Thoracic aorta (tissue), 2 donors: Measurements from ENCODE around the gene PBX3. TPM values are rescaled to one million over a fixed set of nuclear protein-coding genes. Genes with fewer than 3 reads are reported as not detected.

Source experiments
- ATAC-seq: fragments of 150-250 bp; one replicate; pipeline ENCODE4 v1.8.0; 2017; ENCODE audit warnings: low read depth; ENCODE audit not compliant: insufficient number of reproducible peaks, low FRiP score
- DNase-seq: peaks from one replicate; pipeline ENCODE4 v3.0.0-alpha.2; 2020; ENCODE audit warnings: low spot score
- H3K27ac ChIP-seq, 2 donors: fragments of 200-600 bp; sonication (generic); 1 replicate in 1 of 2; 2 replicates in 1 of 2; pipeline ENCODE4 v1.5.1; 2016; ENCODE audit warnings: mild to moderate bottlenecking in 2 of 2, moderate library complexity in 2 of 2
- H3K27me3 ChIP-seq: fragments of 200-600 bp; sonication (generic); replicated peaks from 2 replicates; pipeline ENCODE4 v1.6.0; 2016; ENCODE audit warnings: mild to moderate bottlenecking; ENCODE audit not compliant: insufficient read depth
- H3K36me3 ChIP-seq: fragments of 200-600 bp; sonication (generic); one replicate; pipeline ENCODE4 v1.5.1; 2016
- H3K4me1 ChIP-seq, 2 donors: fragments of 200-600 bp; sonication (generic); 1 replicate in 1 of 2; 2 replicates in 1 of 2; pipeline versions ENCODE4 v1.5.1 to v1.6.0; 2016; ENCODE audit warnings: low read depth in 2 of 2, mild to moderate bottlenecking in 1 of 2; ENCODE audit not compliant: control insufficient read depth in 1 of 2
- H3K4me3 ChIP-seq: fragments of 200-600 bp; sonication (generic); 2 replicates; pipeline ENCODE4 v1.5.1; 2016; ENCODE audit warnings: mild to moderate bottlenecking
- H3K9me3 ChIP-seq: fragments of 200-600 bp; sonication (generic); 2 replicates; pipeline ENCODE4 v1.5.1; 2016
- CTCF ChIP-seq: fragments of 200-600 bp; sonication (generic); IDR thresholded peaks from one replicate; pipeline ENCODE4 v1.5.1; 2019; ENCODE audit warnings: antibody characterized with exemption
- total RNA-seq, 2 donors: library from RNA; depleted of rRNA; stranded (reverse); fragments of >200 nt; gene quantifications; one replicate each; pipeline versions ENCODE4 v1.1.0 to v1.2.3, GENCODE V29; 2016

The PBX3 gene
- total RNA-seq, 2 donors from 2014 or later, result 23.9 to 34.8 TPM

- Histone ChIP-seq H3K4me1 (peaks cover 5 to 14% of the 10 kb centered on the region in 2 donors), H3K27me3 (no peaks in the 10 kb centered on the region), H3K4me3 (no peak overlapping the region), H3K9me3 (no peaks in the 10 kb centered on the region), H3K27ac (no peak overlapping the region), H3K36me3 (no peaks in the 10 kb centered on the region)
- no peak for ATAC-seq
- TF ChIP-seq CTCF, result no peak
- DNase-seq, result no peak
These were observed 6.9 kb downstream of the PBX3 start for GRCh38 chr9:125754096-125754495.

GRCh38 chr9:125755340-125755739 lies 8.2 kb downstream of the PBX3 start:
- Histone ChIP-seq H3K27me3 (no peaks in the 10 kb centered on the region), H3K36me3 (no peaks in the 10 kb centered on the region), H3K4me1 (peaks cover 0 to 6% of the 10 kb centered on the region in 2 donors), H3K4me3 (no peak overlapping the region), H3K27ac (no peak overlapping the region), H3K9me3 (no peaks in the 10 kb centered on the region)
- ATAC-seq, result no peak
- DNase-seq, result no peak
- TF ChIP-seq CTCF, result no peak

- H3K27ac ChIP-seq, result no peak overlapping the region
- H3K9me3 ChIP-seq, result no peaks in the 10 kb centered on the region
- no peak for ATAC-seq
- no peak for TF ChIP-seq CTCF
- DNase-seq, result no peak
- no peaks in the 10 kb centered on the region for H3K27me3 ChIP-seq
- no peak overlapping the region for H3K4me3 ChIP-seq
- H3K4me1 ChIP-seq, result peaks cover 0 to 2% of the 10 kb centered on the region in 2 donors
- no peaks in the 10 kb centered on the region for H3K36me3 ChIP-seq
These were observed 9.3 kb downstream of the PBX3 start for GRCh38 chr9:125756518-125756917.

GRCh38 chr9:125757834-125758233 lies 10.7 kb downstream of the PBX3 start:
- ATAC-seq, result no peak
- Histone ChIP-seq H3K4me1 (peaks cover 0 to 2% of the 10 kb centered on the region in 2 donors), H3K27me3 (no peaks in the 10 kb centered on the region), H3K36me3 (no peaks in the 10 kb centered on the region), H3K4me3 (no peak overlapping the region), H3K9me3 (no peaks in the 10 kb centered on the region), H3K27ac (no peak overlapping the region)
- no peak for TF ChIP-seq CTCF
- no peak for DNase-seq

- no peak overlapping the region for H3K27ac ChIP-seq
- no peak for DNase-seq
- H3K4me3 ChIP-seq, result peak overlapping the region; percentile 57
These were observed 12.0 kb downstream of the PBX3 start for GRCh38 chr9:125758986-125759763.

More at GRCh38 chr9:125758986-125759763, 12.0 kb downstream of the PBX3 start:
- peaks cover 0 to 2% of the 10 kb centered on the region in 2 donors for H3K4me1 ChIP-seq
- H3K27me3 ChIP-seq, result no peaks in the 10 kb centered on the region
- no peak for ATAC-seq
- no peaks in the 10 kb centered on the region for H3K9me3 ChIP-seq
- no peak for TF ChIP-seq CTCF
- H3K36me3 ChIP-seq, result no peaks in the 10 kb centered on the region
